Measurements from ENCODE around the gene ACP1. TPM values are rescaled to one million over a fixed set of nuclear protein-coding genes. Genes with fewer than 3 reads are reported as not detected.

ACP1 gene
- polyA plus RNA-seq, 1 of the 3 experiments (the other 2 are of a cell fraction) = 88.9 TPM

DNA sequence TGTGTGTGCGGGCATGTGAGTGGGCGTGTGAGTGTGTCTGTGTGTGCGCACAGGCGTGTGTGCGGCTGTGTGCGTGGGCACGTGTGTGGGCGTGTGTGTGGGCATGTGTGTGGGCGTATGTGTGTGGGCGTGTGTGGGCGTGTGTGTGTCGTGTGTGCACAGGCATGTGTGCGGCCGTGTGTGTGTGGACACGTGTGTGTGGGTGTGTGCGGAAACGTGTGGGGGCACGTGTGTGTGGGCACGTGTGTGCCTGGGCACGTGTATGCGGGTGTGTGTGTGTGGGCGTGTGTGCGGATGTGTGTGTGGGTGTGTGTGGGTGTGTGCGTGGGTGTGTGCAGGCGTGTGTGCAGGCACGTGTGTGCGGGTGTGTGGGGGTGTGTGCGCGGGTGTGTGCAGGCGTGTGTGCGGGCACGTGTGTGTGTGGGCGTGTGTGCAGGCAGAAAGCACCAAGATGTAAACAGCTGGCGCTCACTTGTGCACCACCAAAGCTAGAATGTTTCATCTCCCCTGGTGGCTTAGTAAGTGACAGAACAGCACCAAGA lies 54.4 kb downstream of the ACP1 start:
- H3K9me3 ChIP-seq = no peaks in the 10 kb centered on the region
- POLR2A ChIA-PET = no interaction called here
- no peak overlapping the region for H3K9ac ChIP-seq
- TF ChIP-seq NFIC (IDR thresholded peaks at IDR 0.05; ENCODE audit: borderline replicate concordance) (no peak), GATA2 (CRISPR knock-in tag; IDR thresholded peaks at IDR 0.05) (no peak), MXI1 (IDR thresholded peaks at IDR 0.05; ENCODE audit: low read depth, low read length) (no peak), TAF1 (IDR thresholded peaks at IDR 0.05; ENCODE audit: borderline replicate concordance, low read depth, low read length) (no peak)
- TF ChIP-seq, protein P1, sequence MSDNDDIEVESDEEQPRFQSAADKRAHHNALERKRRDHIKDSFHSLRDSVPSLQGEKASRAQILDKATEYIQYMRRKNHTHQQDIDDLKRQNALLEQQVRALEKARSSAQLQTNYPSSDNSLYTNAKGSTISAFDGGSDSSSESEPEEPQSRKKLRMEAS (IDR thresholded peaks at IDR 0.05; ENCODE audit: low read depth) = no peak
- TF ChIP-seq, protein P2, sequence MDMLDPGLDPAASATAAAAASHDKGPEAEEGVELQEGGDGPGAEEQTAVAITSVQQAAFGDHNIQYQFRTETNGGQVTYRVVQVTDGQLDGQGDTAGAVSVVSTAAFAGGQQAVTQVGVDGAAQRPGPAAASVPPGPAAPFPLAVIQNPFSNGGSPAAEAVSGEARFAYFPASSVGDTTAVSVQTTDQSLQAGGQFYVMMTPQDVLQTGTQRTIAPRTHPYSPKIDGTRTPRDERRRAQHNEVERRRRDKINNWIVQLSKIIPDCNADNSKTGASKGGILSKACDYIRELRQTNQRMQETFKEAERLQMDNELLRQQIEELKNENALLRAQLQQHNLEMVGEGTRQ (IDR thresholded peaks at IDR 0.05; ENCODE audit: borderline replicate concordance, low read depth, low read length) = no peak
- H4K20me1 ChIP-seq (ENCODE audit: insufficient read depth) = no peaks in the 10 kb centered on the region
- H3K36me3 ChIP-seq (replicated peaks in 1 of 2; ENCODE audit: control insufficient read depth in 1 of 2, insufficient read depth in 2 of 2, low read length in 1 of 2) = no peaks in the 10 kb centered on the region
- no peaks in the 10 kb centered on the region for H3K79me2 ChIP-seq (ENCODE audit: insufficient read depth)
- no peak for DNase-seq
- no peak overlapping the region for H3K27ac ChIP-seq (ENCODE audit: low read depth in 2 of 2, low read length in 1 of 2)
- no peaks in the 10 kb centered on the region for H3K9me2 ChIP-seq
- H3K4me3 ChIP-seq (ENCODE audit: low read depth in 2 of 2, low read length in 1 of 2) = no peak overlapping the region
- H3K27me3 ChIP-seq (ENCODE audit: insufficient read depth) = no peaks in the 10 kb centered on the region
- no peaks in the 10 kb centered on the region; a peak in 1 of 4 replicates for H3K4me1 ChIP-seq (ENCODE audit: control insufficient read depth in 1 of 2, insufficient read depth in 2 of 2, low read depth in 1 of 2, low read length in 1 of 2)
- H3F3A ChIP-seq (replicated peaks; ENCODE audit: insufficient read depth) = no peaks in the 10 kb centered on the region
- no peak overlapping the region for H3K4me2 ChIP-seq
- 78% methylated on average over 34 of the region's 34 CpGs for WGBS (ENCODE audit: low lambda C conversion rate)
- CTCF ChIA-PET = interaction anchor here (0.6 to 4.0 kb wide), 2 partner anchors 12 to 103 kb away, joined by 3 to 27 read pairs; no protein-coding TSS in a partner anchor
- H2AFZ ChIP-seq (ENCODE audit: low read depth) = no peak overlapping the region

DNA sequence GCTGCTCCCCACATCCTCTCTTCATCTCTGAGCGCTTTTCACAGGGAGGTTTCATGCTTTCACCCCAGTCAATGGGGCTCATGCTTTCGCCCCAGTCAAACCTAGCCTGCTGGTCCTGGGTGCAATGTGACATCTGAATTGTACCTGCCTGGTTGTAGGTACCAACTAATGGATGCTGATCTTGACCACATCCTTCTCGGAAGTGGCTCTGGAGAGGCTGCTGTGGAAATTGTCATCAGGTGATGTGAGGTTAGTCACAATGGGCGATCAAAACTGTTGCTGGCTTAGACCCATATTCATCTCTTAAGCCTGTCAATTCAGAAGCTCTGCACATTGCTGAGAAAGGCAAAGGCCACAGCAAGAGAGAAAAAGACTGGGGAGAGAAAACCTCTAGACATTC lies 55.8 kb downstream of the ACP1 start:
- Histone ChIP-seq H3K36me3 (replicated peaks in 1 of 2; ENCODE audit: control insufficient read depth in 1 of 2, insufficient read depth in 2 of 2, low read length in 1 of 2) (no peaks in the 10 kb centered on the region), H3K9ac (no peak overlapping the region), H4K20me1 (ENCODE audit: insufficient read depth) (no peaks in the 10 kb centered on the region), H3K27me3 (ENCODE audit: insufficient read depth) (no peaks in the 10 kb centered on the region), H3K27ac (ENCODE audit: low read depth in 2 of 2, low read length in 1 of 2) (no peak overlapping the region), H3K4me1 (ENCODE audit: control insufficient read depth in 1 of 2, insufficient read depth in 2 of 2, low read depth in 1 of 2, low read length in 1 of 2) (no peaks in the 10 kb centered on the region; a peak in 1 of 4 replicates), H3K4me2 (no peak overlapping the region), H3K9me2 (no peaks in the 10 kb centered on the region), H3K9me3 (no peaks in the 10 kb centered on the region), H3F3A (replicated peaks; ENCODE audit: insufficient read depth) (no peaks in the 10 kb centered on the region), H2AFZ (ENCODE audit: low read depth) (no peak overlapping the region), H3K79me2 (ENCODE audit: insufficient read depth) (no peaks in the 10 kb centered on the region), H3K4me3 (ENCODE audit: low read depth in 2 of 2, low read length in 1 of 2) (no peak overlapping the region)
- no peak for DNase-seq
- TF ChIP-seq TEAD4 (IDR thresholded peaks at IDR 0.05; ENCODE audit: borderline replicate concordance, insufficient read depth) (no peak), FOSL2 (IDR thresholded peaks at IDR 0.05; ENCODE audit: borderline replicate concordance, low read depth) (no peak), SMC3 (IDR thresholded peaks at IDR 0.05; ENCODE audit: low read depth, low read length) (no peak), FOXM1 (IDR thresholded peaks at IDR 0.05; ENCODE audit: low read depth) (no peak)
- TF ChIP-seq, protein P1 (IDR thresholded peaks at IDR 0.05; ENCODE audit: low read depth) = no peak
- ChIA-PET CTCF (interaction anchor here (1.6 kb wide), 1 partner anchor 12 kb away, joined by 4 read pairs; no protein-coding TSS in a partner anchor), POLR2A (no interaction called here)
- 26% methylated on average over 4 of the region's 4 CpGs for WGBS (ENCODE audit: low lambda C conversion rate)
